HCT116 (cell line): ENCODE results near the gene TAF6. TPM values are rescaled to one million over a fixed set of nuclear protein-coding genes. Genes with fewer than 3 reads are reported as not detected.

ENCODE experiments used
- ATAC-seq: fragments of 200-7000 bp; cut with Tn5 transposase; 2 replicates; pipeline ENCODE4 v1.9.1; 2020; ENCODE audit warnings: mild to moderate bottlenecking, moderate library complexity
- BruUV-seq: library from RNA; stranded (reverse); fragments of 400-500 nt; replicated peaks from 2 replicates; lab custom pipeline; 2021; lab: Mats Ljungman, UMichigan
- CTCF ChIA-PET: fragments of 300-600 bp; sonication (Branson Sonifier 250); formaldehyde crosslinking; loops from one replicate; lab custom pipeline; 2021; ENCODE audit warnings: antibody characterized with exemption; lab: Charles Lee
- POLR2A ChIA-PET: fragments of 300-600, 350-600 bp; sonication (Branson Sonifier 250); formaldehyde crosslinking; loops from one replicate; lab custom pipeline; 2021; ENCODE audit warnings: antibody characterized with exemption; lab: Charles Lee
- RAD21 ChIA-PET, 2 experiments: fragments of 300-600 bp; sonication (Branson Sonifier 250); formaldehyde crosslinking; loops; one replicate each; lab custom pipeline; 2023; ENCODE audit warnings: low total read pairs in 2 of 2; ENCODE audit not compliant: uncharacterized antibody in 2 of 2, unreplicated experiment in 2 of 2, low non-redundant PET in 1 of 2; lab: Charles Lee
- DNase-seq: peaks from one replicate; pipeline ENCODE4 v3.0.0-alpha.2; 2010; ENCODE audit warnings: low read depth, low spot score
- H2AFZ ChIP-seq: fragments of 200-600 bp; shearing (Covaris generic), sonication (generic); 2 replicates; pipeline ENCODE4 v1.6.1; 2017; ENCODE audit warnings: low read depth, mixed run types, mixed read lengths, antibody characterized with exemption, low read length; ENCODE audit not compliant: poor library complexity, severe bottlenecking
- H3K27ac ChIP-seq: 2 replicates; pipeline ENCODE4 v1.5.1; 2012; ENCODE audit warnings: low read depth, low read length
- H3K27me3 ChIP-seq: fragments of 200-600 bp; sonication (generic); 2 replicates; pipeline ENCODE4 v1.6.1; 2016; ENCODE audit warnings: mixed run types, low read length, mixed read lengths; ENCODE audit not compliant: insufficient read depth
- H3K36me3 ChIP-seq, 2 experiments: fragments of 200-500 bp in 1 of 2; fragments of 200-600 bp in 1 of 2; sonication (Bioruptor generic) in 1 of 2; sonication (generic) in 1 of 2; 2 replicates each; pipeline versions ENCODE4 v1.5.1 to v1.6.1; 2014 to 2016; ENCODE audit warnings: low read length in 2 of 2, inconsistent platforms in 1 of 2, mixed read lengths in 1 of 2, mixed run types in 1 of 2; ENCODE audit not compliant: insufficient read depth in 2 of 2, control insufficient read depth in 1 of 2
- H3K4me1 ChIP-seq, 2 experiments: fragments of 200-600 bp in 1 of 2; sonication (generic) in 1 of 2; 2 replicates each; pipeline versions ENCODE4 v1.5.1 to v1.6.1; 2012 to 2017; ENCODE audit warnings: low read length in 2 of 2, inconsistent platforms in 1 of 2, mild to moderate bottlenecking in 1 of 2, mixed read lengths in 1 of 2, mixed run types in 1 of 2, moderate library complexity in 1 of 2; ENCODE audit not compliant: insufficient read depth in 2 of 2, control insufficient read depth in 1 of 2
- H3K4me2 ChIP-seq: fragments of 200-600 bp; sonication (generic); 2 replicates; pipeline ENCODE4 v1.6.1; 2017; ENCODE audit warnings: mixed run types, low read length, mixed read lengths
- H3K4me3 ChIP-seq, 2 experiments: fragments of 200-600 bp in 1 of 2; sonication (generic) in 1 of 2; replicated peaks in 1 of 2; 2 replicates each; pipeline ENCODE4 v1.5.1; 2011 to 2016; ENCODE audit warnings: low read length in 2 of 2, control low read depth in 1 of 2, low read depth in 1 of 2, mild to moderate bottlenecking in 1 of 2, mixed read lengths in 1 of 2, mixed run types in 1 of 2
- H3K79me2 ChIP-seq: fragments of 200-600 bp; sonication (generic); 2 replicates; pipeline ENCODE4 v1.6.1; 2017; ENCODE audit warnings: mild to moderate bottlenecking, mixed run types, low read length, moderate library complexity, mixed read lengths; ENCODE audit not compliant: insufficient read depth
- H3K9ac ChIP-seq: fragments of 200-600 bp; sonication (generic); 2 replicates; pipeline ENCODE4 v1.6.1; 2016; ENCODE audit warnings: low read length, mixed read lengths
- H3K9me2 ChIP-seq: fragments of 200-600 bp; sonication (generic), shearing (Covaris generic); 2 replicates; pipeline ENCODE4 v1.6.1; 2017; ENCODE audit warnings: mixed run types, mild to moderate bottlenecking, moderate library complexity; ENCODE audit not compliant: insufficient read depth
- H3K9me3 ChIP-seq, 2 experiments: fragments of 200-500 bp in 1 of 2; fragments of 200-600 bp in 1 of 2; sonication (Bioruptor generic) in 1 of 2; sonication (generic) in 1 of 2; 2 replicates each; pipeline ENCODE4 v1.6.1; 2014 to 2017; ENCODE audit warnings: low read length in 2 of 2, mixed read lengths in 2 of 2, inconsistent platforms in 1 of 2, low read depth in 1 of 2, mild to moderate bottlenecking in 1 of 2, mixed run types in 1 of 2, moderate library complexity in 1 of 2; ENCODE audit not compliant: control insufficient read depth in 1 of 2, insufficient read depth in 1 of 2
- H4K20me1 ChIP-seq: fragments of 200-600 bp; sonication (generic), shearing (Covaris generic); 2 replicates; pipeline ENCODE4 v1.6.1; 2017; ENCODE audit warnings: mixed run types, mild to moderate bottlenecking, moderate library complexity; ENCODE audit not compliant: insufficient read depth
- CBX3 ChIP-seq: IDR thresholded peaks from 2 replicates; pipeline ENCODE4 v1.6.1; 2012; ENCODE audit warnings: low read depth
- CEBPB ChIP-seq: IDR thresholded peaks from 2 replicates; pipeline ENCODE4 v1.6.1; 2012; ENCODE audit warnings: low read depth
- ELF1 ChIP-seq: IDR thresholded peaks from 2 replicates; pipeline ENCODE4 v1.6.1; 2012; ENCODE audit warnings: low read depth, borderline replicate concordance
- EZH2 ChIP-seq: fragments of 200-600 bp; sonication (generic); IDR thresholded peaks from 2 replicates; pipeline ENCODE4 v1.6.1; 2017; ENCODE audit warnings: antibody characterized with exemption, mixed run types
- JUND ChIP-seq: IDR thresholded peaks from 2 replicates; pipeline ENCODE4 v1.6.1; 2012
- POLR2A ChIP-seq: IDR thresholded peaks from 2 replicates; pipeline ENCODE4 v1.7.0; 2011; ENCODE audit warnings: borderline replicate concordance; ENCODE audit not compliant: insufficient read depth, insufficient read length; ENCODE audit errors: extremely low read depth
- RAD21 ChIP-seq: IDR thresholded peaks from 2 replicates; pipeline ENCODE4 v1.6.1; 2012; ENCODE audit warnings: low read depth, mild to moderate bottlenecking
- SIN3A ChIP-seq: IDR thresholded peaks from 2 replicates; pipeline ENCODE4 v1.6.1; 2012; ENCODE audit warnings: low read depth
- SP1 ChIP-seq: IDR thresholded peaks from 2 replicates; pipeline ENCODE4 v1.6.1; 2012; ENCODE audit warnings: low read depth
- SRF ChIP-seq: IDR thresholded peaks from 2 replicates; pipeline ENCODE4 v1.6.1; 2012; ENCODE audit warnings: low read depth
- TCF7L2 ChIP-seq: IDR thresholded peaks from 2 replicates; pipeline ENCODE4 v1.7.0; 2011; ENCODE audit warnings: borderline replicate concordance, inconsistent platforms; ENCODE audit not compliant: insufficient read depth, insufficient read length; ENCODE audit errors: extremely low read depth
- ZFX ChIP-seq: fragments of 450-650 bp; IDR thresholded peaks from 2 replicates; pipeline ENCODE4 v1.6.1; 2017
- intact Hi-C: fragments of 100-400 bp; cut with micrococcal nuclease; formaldehyde crosslinking; loops from 2 replicates; pipeline ENCODE4 v1.10.0; 2022
- total RNA-seq: library from RNA; stranded (reverse); gene quantifications from one replicate; pipeline ENCODE4 v1.2.1, GENCODE V29; 2021; ENCODE audit not compliant: unreplicated experiment
- TF ChIP-seq, protein P1 (sequence below): IDR thresholded peaks from 2 replicates; pipeline ENCODE4 v1.6.1; 2012
- TF ChIP-seq, protein P2 (sequence below): IDR thresholded peaks from 2 replicates; pipeline ENCODE4 v1.6.1; 2012; ENCODE audit warnings: low read depth

The TAF6 gene
- total RNA-seq, 1 experiment from 2014 or later, result 67.4 TPM

- H3K9ac ChIP-seq, result no peak overlapping the region
- no peaks in the 10 kb centered on the region for H3K27me3 ChIP-seq
- H3K36me3 ChIP-seq, result no peaks in the 10 kb centered on the region
- intact Hi-C loops, result no loop called here
- ChIA-PET POLR2A (interaction anchor here (0.8 to 1.7 kb wide), 2 partner anchors 10 to 18 kb away, joined by 3 to 4 read pairs; partner anchors contain the start of genes GPC2, LAMTOR4 and STAG3), CTCF (no interaction called here), RAD21 (no interaction called here)
- H3K79me2 ChIP-seq, result no peaks in the 10 kb centered on the region
- H3K4me3 ChIP-seq, result no peak overlapping the region
- DNase-seq (no peak), ATAC-seq (no peak)
- H3K4me1 ChIP-seq, result peaks cover 14 to 20% of the 10 kb centered on the region in 2 experiments
- H3K4me2 ChIP-seq, result no peak overlapping the region
- H4K20me1 ChIP-seq, result no peaks in the 10 kb centered on the region
- no TSS peak for BruUV-seq
- H2AFZ ChIP-seq, result no peak overlapping the region
- no peaks in the 10 kb centered on the region for H3K9me3 ChIP-seq
- no peak overlapping the region for H3K27ac ChIP-seq
- no peaks in the 10 kb centered on the region for H3K9me2 ChIP-seq
- TF ChIP-seq ELF1, result no peak
- no peak for TF ChIP-seq ZFX
- no peak for TF ChIP-seq JUND
- TF ChIP-seq, protein P1, sequence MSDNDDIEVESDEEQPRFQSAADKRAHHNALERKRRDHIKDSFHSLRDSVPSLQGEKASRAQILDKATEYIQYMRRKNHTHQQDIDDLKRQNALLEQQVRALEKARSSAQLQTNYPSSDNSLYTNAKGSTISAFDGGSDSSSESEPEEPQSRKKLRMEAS, result no peak
- no peak for TF ChIP-seq CEBPB
- TF ChIP-seq, protein P2, sequence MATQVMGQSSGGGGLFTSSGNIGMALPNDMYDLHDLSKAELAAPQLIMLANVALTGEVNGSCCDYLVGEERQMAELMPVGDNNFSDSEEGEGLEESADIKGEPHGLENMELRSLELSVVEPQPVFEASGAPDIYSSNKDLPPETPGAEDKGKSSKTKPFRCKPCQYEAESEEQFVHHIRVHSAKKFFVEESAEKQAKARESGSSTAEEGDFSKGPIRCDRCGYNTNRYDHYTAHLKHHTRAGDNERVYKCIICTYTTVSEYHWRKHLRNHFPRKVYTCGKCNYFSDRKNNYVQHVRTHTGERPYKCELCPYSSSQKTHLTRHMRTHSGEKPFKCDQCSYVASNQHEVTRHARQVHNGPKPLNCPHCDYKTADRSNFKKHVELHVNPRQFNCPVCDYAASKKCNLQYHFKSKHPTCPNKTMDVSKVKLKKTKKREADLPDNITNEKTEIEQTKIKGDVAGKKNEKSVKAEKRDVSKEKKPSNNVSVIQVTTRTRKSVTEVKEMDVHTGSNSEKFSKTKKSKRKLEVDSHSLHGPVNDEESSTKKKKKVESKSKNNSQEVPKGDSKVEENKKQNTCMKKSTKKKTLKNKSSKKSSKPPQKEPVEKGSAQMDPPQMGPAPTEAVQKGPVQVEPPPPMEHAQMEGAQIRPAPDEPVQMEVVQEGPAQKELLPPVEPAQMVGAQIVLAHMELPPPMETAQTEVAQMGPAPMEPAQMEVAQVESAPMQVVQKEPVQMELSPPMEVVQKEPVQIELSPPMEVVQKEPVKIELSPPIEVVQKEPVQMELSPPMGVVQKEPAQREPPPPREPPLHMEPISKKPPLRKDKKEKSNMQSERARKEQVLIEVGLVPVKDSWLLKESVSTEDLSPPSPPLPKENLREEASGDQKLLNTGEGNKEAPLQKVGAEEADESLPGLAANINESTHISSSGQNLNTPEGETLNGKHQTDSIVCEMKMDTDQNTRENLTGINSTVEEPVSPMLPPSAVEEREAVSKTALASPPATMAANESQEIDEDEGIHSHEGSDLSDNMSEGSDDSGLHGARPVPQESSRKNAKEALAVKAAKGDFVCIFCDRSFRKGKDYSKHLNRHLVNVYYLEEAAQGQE, result no peak
- TF ChIP-seq EZH2, result no peak
- no peak for TF ChIP-seq TCF7L2
- TF ChIP-seq POLR2A, result no peak
- no peak for TF ChIP-seq CBX3
- TF ChIP-seq RAD21, result no peak
- no peak for TF ChIP-seq SP1
- TF ChIP-seq SRF, result no peak
- TF ChIP-seq SIN3A, result no peak
Observed at GRCh38 chr7:100166970-100167911, 48.1 kb upstream of the TAF6 start.
